ENCODE results near the gene MCTP1.

- TF ChIP-seq POLR2A (IDR thresholded peaks at IDR 0.05; ENCODE audit: low read depth, low read length) (no peak), TAF1 (IDR thresholded peaks at IDR 0.05; ENCODE audit: borderline replicate concordance, low read depth, low read length) (no peak)
Measured at GRCh38 chr5:95081982-95082381, 202.9 kb downstream of the MCTP1 start.
